SK-N-SH (cell line): ENCODE measurements around the gene ERN1. TPM values are rescaled to one million over a fixed set of nuclear protein-coding genes. Genes with fewer than 3 reads are reported as not detected.

Source experiments
- CTCF ChIA-PET: fragments of 300-600, 350-600 bp; formaldehyde crosslinking; extraction: SDS; loops from one replicate; lab custom pipeline; 2021; lab: Yijun Ruan, JAX
- POLR2A ChIA-PET: fragments of 350-600 bp; sonication (Branson Sonifier 250); formaldehyde crosslinking; extraction: SDS; loops from one replicate; lab custom pipeline; 2020; ENCODE audit warnings: antibody characterized with exemption, inconsistent platforms; lab: Yijun Ruan, JAX
- DNase-seq: peaks from one replicate; pipeline ENCODE4 v3.0.0; 2012
- H2AFZ ChIP-seq: fragments of 200-600 bp; sonication (generic); 2 replicates; pipeline ENCODE4 v1.8.1; 2016; ENCODE audit warnings: antibody characterized with exemption, mild to moderate bottlenecking, low read depth
- H3F3A ChIP-seq: fragments of 200-600 bp; sonication (generic); replicated peaks from 2 replicates; pipeline ENCODE3; 2016; ENCODE audit warnings: antibody characterized with exemption, mild to moderate bottlenecking; ENCODE audit not compliant: insufficient read depth
- H3K27ac ChIP-seq, 2 experiments: fragments of 200-500 bp in 1 of 2; fragments of 200-600 bp in 1 of 2; sonication (Bioruptor generic) in 1 of 2; sonication (generic), shearing (Covaris generic) in 1 of 2; 2 replicates each; pipeline versions ENCODE4 v1.5.1 to v1.6.1; 2014 to 2016; ENCODE audit warnings: low read depth in 2 of 2, inconsistent platforms in 1 of 2, low read length in 1 of 2, mild to moderate bottlenecking in 1 of 2, mixed read lengths in 1 of 2
- H3K27me3 ChIP-seq: fragments of 200-600 bp; sonication (generic), shearing (Covaris generic); 2 replicates; pipeline ENCODE4 v1.6.1; 2016; ENCODE audit warnings: mixed run types; ENCODE audit not compliant: insufficient read depth
- H3K36me3 ChIP-seq, 2 experiments: fragments of 200-500 bp in 1 of 2; fragments of 200-600 bp in 1 of 2; sonication (Bioruptor generic) in 1 of 2; sonication (generic) in 1 of 2; replicated peaks in 1 of 2; 2 replicates each; pipeline versions ENCODE3 to v1.5.1; 2014 to 2016; ENCODE audit warnings: low read length in 1 of 2, mild to moderate bottlenecking in 1 of 2; ENCODE audit not compliant: insufficient read depth in 2 of 2, control insufficient read depth in 1 of 2
- H3K4me1 ChIP-seq, 2 experiments: fragments of 200-500 bp in 1 of 2; fragments of 200-600 bp in 1 of 2; sonication (Bioruptor generic) in 1 of 2; sonication (generic), shearing (Covaris generic) in 1 of 2; 2 replicates each; pipeline versions ENCODE4 v1.5.1 to v1.6.1; 2014 to 2016; ENCODE audit warnings: low read depth in 1 of 2, low read length in 1 of 2, mixed run types in 1 of 2; ENCODE audit not compliant: insufficient read depth in 2 of 2, control insufficient read depth in 1 of 2
- H3K4me2 ChIP-seq: fragments of 200-600 bp; sonication (generic), shearing (Covaris generic); 2 replicates; pipeline ENCODE4 v1.6.1; 2017; ENCODE audit warnings: mixed run types
- H3K4me3 ChIP-seq, 2 experiments: fragments of 200-500 bp in 1 of 2; fragments of 200-600 bp in 1 of 2; sonication (Bioruptor generic) in 1 of 2; sonication (generic), shearing (Covaris generic) in 1 of 2; 2 replicates each; pipeline versions ENCODE4 v1.5.1 to v1.8.1; 2014 to 2016; ENCODE audit warnings: low read depth in 2 of 2, inconsistent platforms in 1 of 2, low read length in 1 of 2, mild to moderate bottlenecking in 1 of 2, mixed read lengths in 1 of 2, moderate library complexity in 1 of 2
- H3K79me2 ChIP-seq: fragments of 200-600 bp; sonication (generic); 2 replicates; pipeline ENCODE4 v1.8.1; 2017; ENCODE audit warnings: mild to moderate bottlenecking; ENCODE audit not compliant: insufficient read depth
- H3K9ac ChIP-seq: fragments of 200-600 bp; sonication (generic); 2 replicates; pipeline ENCODE4 v1.6.1; 2017; ENCODE audit warnings: mixed run types
- H3K9me2 ChIP-seq: fragments of 200-600 bp; sonication (generic); 2 replicates; pipeline ENCODE4 v1.6.1; 2017; ENCODE audit warnings: mixed run types
- H3K9me3 ChIP-seq: fragments of 200-600 bp; sonication (generic); 2 replicates; pipeline ENCODE4 v1.6.1; 2017; ENCODE audit warnings: mixed run types, mild to moderate bottlenecking, moderate library complexity
- H4K20me1 ChIP-seq: fragments of 200-600 bp; sonication (generic); 2 replicates; pipeline ENCODE4 v1.6.1; 2017; ENCODE audit warnings: mild to moderate bottlenecking, mixed run types; ENCODE audit not compliant: insufficient read depth
- CHD2 ChIP-seq: fragments of 150-350 bp; IDR thresholded peaks from 2 replicates; pipeline ENCODE4 v1.6.1; 2018; ENCODE audit warnings: low read length; ENCODE audit not compliant: partially characterized antibody
- ELF1 ChIP-seq: IDR thresholded peaks from 2 replicates; pipeline ENCODE4 v1.4.0; 2012
- EP300 ChIP-seq, 2 experiments: IDR thresholded peaks; 2 replicates each; pipeline versions ENCODE4 v1.4.0 to v1.6.1; 2012; ENCODE audit warnings: borderline replicate concordance in 1 of 2, low read depth in 1 of 2, low read length in 1 of 2
- EZH2phosphoT487 ChIP-seq: fragments of 200-600 bp; sonication (generic); IDR thresholded peaks from 2 replicates; pipeline ENCODE4 v1.6.1; 2017; ENCODE audit warnings: low read depth, mixed run types, mild to moderate bottlenecking, antibody characterized with exemption, moderate library complexity, borderline replicate concordance
- FOSL2 ChIP-seq: IDR thresholded peaks from 2 replicates; pipeline ENCODE4 v1.4.0; 2012; ENCODE audit warnings: low read depth, mild to moderate bottlenecking, moderate library complexity, borderline replicate concordance
- FOXM1 ChIP-seq: IDR thresholded peaks from 2 replicates; pipeline ENCODE4 v1.4.0; 2012; ENCODE audit warnings: low read depth, mild to moderate bottlenecking
- GABPA ChIP-seq: IDR thresholded peaks from 2 replicates; pipeline ENCODE4 v1.4.0; 2012; ENCODE audit warnings: low read depth, mild to moderate bottlenecking
- IRF3 ChIP-seq: fragments of 150-350 bp; IDR thresholded peaks from 2 replicates; pipeline ENCODE4 v1.6.1; 2016; ENCODE audit warnings: mild to moderate bottlenecking, low read depth, low read length
- NFIC ChIP-seq: IDR thresholded peaks from 2 replicates; pipeline ENCODE4 v1.4.0; 2012; ENCODE audit warnings: borderline replicate concordance
- NRF1 ChIP-seq: IDR thresholded peaks from 2 replicates; pipeline ENCODE4 v1.6.1; 2012; ENCODE audit warnings: low read depth, mild to moderate bottlenecking, low read length
- RAD21 ChIP-seq: IDR thresholded peaks from 2 replicates; pipeline ENCODE4 v1.6.1; 2012; ENCODE audit warnings: mild to moderate bottlenecking, low read length
- REST ChIP-seq: IDR thresholded peaks from 2 replicates; pipeline ENCODE4 v1.6.1; 2012; ENCODE audit warnings: mild to moderate bottlenecking, low read depth, low read length, moderate library complexity
- SIN3A ChIP-seq: IDR thresholded peaks from 2 replicates; pipeline ENCODE4 v1.6.1; 2012; ENCODE audit warnings: low read depth, mild to moderate bottlenecking, low read length, moderate library complexity, borderline replicate concordance
- SMC3 ChIP-seq: IDR thresholded peaks from 2 replicates; pipeline ENCODE4 v1.6.1; 2012; ENCODE audit warnings: low read depth, low read length, improper control_type of control experiment
- TCF12 ChIP-seq: IDR thresholded peaks from 2 replicates; pipeline ENCODE4 v1.4.0; 2012
- TEAD4 ChIP-seq: IDR thresholded peaks from 2 replicates; pipeline ENCODE4 v1.4.0; 2012; ENCODE audit warnings: mild to moderate bottlenecking, borderline replicate concordance; ENCODE audit not compliant: insufficient read depth
- USF2 ChIP-seq: fragments of 150-350 bp; IDR thresholded peaks from 2 replicates; pipeline ENCODE4 v1.6.1; 2017; ENCODE audit warnings: antibody characterized with exemption, low read length, low read depth, borderline replicate concordance
- WGBS: methylation state at CpG from one replicate; pipeline ENCODE4 v1.1.6; 2017; ENCODE audit warnings: low lambda C conversion rate; 5-methylcytosine and 5-hydroxymethylcytosine counted together
- polyA plus RNA-seq, 3 experiments: library from polyadenylated mRNA; depleted of rRNA; stranded (reverse); fragments of >200 nt; gene quantifications; 2 replicates each; pipeline ENCODE4 v1.2.3, GENCODE V29; 2012

ERN1 gene
- polyA plus RNA-seq, 1 of the 3 experiments (the other 2 are of a cell fraction) = 7.3 TPM

- H3K4me1 ChIP-seq = no peaks in the 10 kb centered on the region
- no peaks in the 10 kb centered on the region for H3K79me2 ChIP-seq
- H3K9ac ChIP-seq = no peak overlapping the region
- H3K27ac ChIP-seq = no peak overlapping the region
- H3K9me2 ChIP-seq = no peaks in the 10 kb centered on the region
- TF ChIP-seq EP300 (IDR thresholded peaks at IDR 0.05; ENCODE audit: borderline replicate concordance in 1 of 2, low read depth in 1 of 2, low read length in 1 of 2) (no peak), TCF12 (no peak), RAD21 (no peak), USF2 (no peak), GABPA (no peak), ELF1 (no peak), NRF1 (no peak), TEAD4 (no peak), SIN3A (no peak), SMC3 (no peak), FOSL2 (no peak), REST (no peak), CHD2 (no peak), IRF3 (no peak), FOXM1 (no peak), EZH2phosphoT487 (no peak), NFIC (no peak)
- H3K4me2 ChIP-seq = no peak overlapping the region
- no peaks in the 10 kb centered on the region for H3K9me3 ChIP-seq
- DNase-seq = no peak
- ChIA-PET CTCF (interaction anchor here (1.0 to 14.7 kb wide), 8 partner anchors 9 to 182 kb away, joined by 3 to 160 read pairs (median 4); partner anchors contain the start of gene ERN1), POLR2A (no interaction called here)
- H4K20me1 ChIP-seq = no peaks in the 10 kb centered on the region
- H2AFZ ChIP-seq = no peak overlapping the region
- peaks cover 32 to 34% of the 10 kb centered on the region in 2 experiments for H3K36me3 ChIP-seq
- H3F3A ChIP-seq = no peaks in the 10 kb centered on the region
- no peaks in the 10 kb centered on the region for H3K27me3 ChIP-seq
- WGBS = 83% methylated on average over 3 of the region's 3 CpGs
- no peak overlapping the region for H3K4me3 ChIP-seq
Measured at GRCh38 chr17:64071111-64071510, 58.8 kb downstream of the ERN1 start.
